ENCODE measurements around the gene CCDC40. TPM values are rescaled to one million over a fixed set of nuclear protein-coding genes. Genes with fewer than 3 reads are reported as not detected.
A peak's percentile ranks its signal among the peaks of the same experiment; 100 is the strongest.

CCDC40 gene
- total and polyA plus RNA-seq, 3 experiments from 2014 or later: 3.6 to 4.3 TPM; not detected in 1

- H3K27me3 ChIP-seq (ENCODE audit: insufficient read depth, low read length, poor library complexity, severe bottlenecking): no peaks in the 10 kb centered on the region
- no peaks in the 10 kb centered on the region for H3K9me3 ChIP-seq (ENCODE audit: low read length)
- H3K4me3 Mint-ChIP-seq: no peak overlapping the region
- H3K27ac Mint-ChIP-seq: no peak overlapping the region
- DNase-seq: no peak
- no peaks in the 10 kb centered on the region for H3K4me1 ChIP-seq (ENCODE audit: insufficient read depth, low read length)
- no peaks in the 10 kb centered on the region for H3K4me1 Mint-ChIP-seq
- no peaks in the 10 kb centered on the region for H3K36me3 Mint-ChIP-seq
- no peak overlapping the region for H3K27ac ChIP-seq (ENCODE audit: low read depth, low read length)
- no peaks in the 10 kb centered on the region for H3K27me3 Mint-ChIP-seq
- no peaks in the 10 kb centered on the region for H3K36me3 ChIP-seq (ENCODE audit: insufficient read depth, low read length)
- ChIA-PET CTCF (interaction anchor here (1.0 to 1.2 kb wide), 2 partner anchors 11 to 16 kb away, joined by 3 to 4 read pairs; no protein-coding TSS in a partner anchor), POLR2A (no interaction called here)
- no peak overlapping the region for H3K4me3 ChIP-seq (ENCODE audit: low read length)
- no peaks in the 10 kb centered on the region for H3K9me3 Mint-ChIP-seq
These were observed 14.8 kb upstream of the CCDC40 start for GRCh38 chr17:80021600-80021999.

GRCh38 chr17:80023481-80024205, 12.8 kb upstream of the CCDC40 start:
- Histone ChIP-seq H3K27me3 (ENCODE audit: insufficient read depth, low read length, poor library complexity, severe bottlenecking) (no peaks in the 10 kb centered on the region), H3K4me1 (ENCODE audit: insufficient read depth, low read length) (no peaks in the 10 kb centered on the region), H3K9me3 (ENCODE audit: low read length) (no peaks in the 10 kb centered on the region), H3K27ac (ENCODE audit: low read depth, low read length) (no peak overlapping the region), H3K36me3 (ENCODE audit: insufficient read depth, low read length) (no peaks in the 10 kb centered on the region), H3K4me3 (ENCODE audit: low read length) (no peak overlapping the region)
- H3K4me1 Mint-ChIP-seq: no peaks in the 10 kb centered on the region
- H3K27me3 Mint-ChIP-seq: no peaks in the 10 kb centered on the region
- H3K27ac Mint-ChIP-seq: no peak overlapping the region
- no peak for DNase-seq
- H3K4me3 Mint-ChIP-seq: no peak overlapping the region
- ChIA-PET CTCF (no interaction called here), POLR2A (no interaction called here)
- H3K9me3 Mint-ChIP-seq: no peaks in the 10 kb centered on the region
- H3K36me3 Mint-ChIP-seq: no peaks in the 10 kb centered on the region

GRCh38 chr17:80024206-80024972, 12.1 kb upstream of the CCDC40 start:
- Mint-ChIP-seq H3K4me1 (no peaks in the 10 kb centered on the region), H3K27ac (no peak overlapping the region), H3K27me3 (peaks cover 0 to 3% of the 10 kb centered on the region in 2 donors), H3K36me3 (no peaks in the 10 kb centered on the region), H3K4me3 (no peak overlapping the region), H3K9me3 (no peaks in the 10 kb centered on the region)
- no peaks in the 10 kb centered on the region for H3K36me3 ChIP-seq (ENCODE audit: insufficient read depth, low read length)
- CTCF ChIA-PET: no interaction called here
- DNase-seq: no peak
- no peaks in the 10 kb centered on the region for H3K4me1 ChIP-seq (ENCODE audit: insufficient read depth, low read length)
- no peak overlapping the region for H3K4me3 ChIP-seq (ENCODE audit: low read length)
- H3K9me3 ChIP-seq (ENCODE audit: low read length): no peaks in the 10 kb centered on the region
- no peaks in the 10 kb centered on the region for H3K27me3 ChIP-seq (ENCODE audit: insufficient read depth, low read length, poor library complexity, severe bottlenecking)
- POLR2A ChIA-PET: no interaction called here
- H3K27ac ChIP-seq (ENCODE audit: low read depth, low read length): no peak overlapping the region

- Mint-ChIP-seq H3K4me3 (no peak overlapping the region), H3K4me1 (no peaks in the 10 kb centered on the region), H3K27me3 (peaks cover 0 to 3% of the 10 kb centered on the region in 2 donors), H3K9me3 (no peaks in the 10 kb centered on the region), H3K36me3 (no peaks in the 10 kb centered on the region), H3K27ac (no peak overlapping the region)
- no peak for DNase-seq
- H3K4me1 ChIP-seq (ENCODE audit: insufficient read depth, low read length): no peaks in the 10 kb centered on the region
- ChIA-PET POLR2A (no interaction called here), CTCF (no interaction called here)
- H3K9me3 ChIP-seq (ENCODE audit: low read length): no peaks in the 10 kb centered on the region
- H3K27me3 ChIP-seq (ENCODE audit: insufficient read depth, low read length, poor library complexity, severe bottlenecking): no peaks in the 10 kb centered on the region
- H3K27ac ChIP-seq (ENCODE audit: low read depth, low read length): no peak overlapping the region
- H3K4me3 ChIP-seq (ENCODE audit: low read length): no peak overlapping the region
- H3K36me3 ChIP-seq (ENCODE audit: insufficient read depth, low read length): no peaks in the 10 kb centered on the region
These were observed 11.3 kb upstream of the CCDC40 start for GRCh38 chr17:80025140-80025539.

GRCh38 chr17:80025796-80026195, 10.6 kb upstream of the CCDC40 start:
- no peaks in the 10 kb centered on the region for H3K4me1 Mint-ChIP-seq

GRCh38 chr17:80026359-80027042, 9.9 kb upstream of the CCDC40 start:
- CTCF ChIA-PET: interaction anchor here (1.2 kb wide), 1 partner anchor 18 kb away, joined by 4 read pairs; no protein-coding TSS in a partner anchor
- H3K9me3 Mint-ChIP-seq: no peaks in the 10 kb centered on the region
- H3K4me3 ChIP-seq (ENCODE audit: low read length): no peak overlapping the region
- no peaks in the 10 kb centered on the region for H3K36me3 ChIP-seq (ENCODE audit: insufficient read depth, low read length)
- H3K27ac ChIP-seq (ENCODE audit: low read depth, low read length): no peak overlapping the region
- no peaks in the 10 kb centered on the region for H3K4me1 Mint-ChIP-seq
- H3K27me3 Mint-ChIP-seq: peaks cover 0 to 5% of the 10 kb centered on the region in 2 donors
- no peaks in the 10 kb centered on the region for H3K36me3 Mint-ChIP-seq
- no peak for DNase-seq
- H3K27ac Mint-ChIP-seq: no peak overlapping the region
- no peak overlapping the region for H3K4me3 Mint-ChIP-seq
- POLR2A ChIA-PET: no interaction called here
- no peaks in the 10 kb centered on the region for H3K27me3 ChIP-seq (ENCODE audit: insufficient read depth, low read length, poor library complexity, severe bottlenecking)
- H3K9me3 ChIP-seq (ENCODE audit: low read length): no peaks in the 10 kb centered on the region
- no peaks in the 10 kb centered on the region for H3K4me1 ChIP-seq (ENCODE audit: insufficient read depth, low read length)

More at GRCh38 chr17:80025796-80026195, 10.6 kb upstream of the CCDC40 start:
- ChIA-PET CTCF (interaction anchor here (1.2 kb wide), 1 partner anchor 17 kb away, joined by 4 read pairs; no protein-coding TSS in a partner anchor), POLR2A (no interaction called here)
- Mint-ChIP-seq H3K9me3 (no peaks in the 10 kb centered on the region), H3K27me3 (peaks cover 0 to 3% of the 10 kb centered on the region in 2 donors), H3K27ac (no peak overlapping the region), H3K36me3 (no peaks in the 10 kb centered on the region), H3K4me3 (no peak overlapping the region)
- Histone ChIP-seq H3K9me3 (ENCODE audit: low read length) (no peaks in the 10 kb centered on the region), H3K27me3 (ENCODE audit: insufficient read depth, low read length, poor library complexity, severe bottlenecking) (no peaks in the 10 kb centered on the region), H3K4me3 (ENCODE audit: low read length) (no peak overlapping the region), H3K4me1 (ENCODE audit: insufficient read depth, low read length) (no peaks in the 10 kb centered on the region), H3K36me3 (ENCODE audit: insufficient read depth, low read length) (no peaks in the 10 kb centered on the region), H3K27ac (ENCODE audit: low read depth, low read length) (no peak overlapping the region)
- DNase-seq: no peak

GRCh38 chr17:80027043-80027435, 9.4 kb upstream of the CCDC40 start:
- no peaks in the 10 kb centered on the region for H3K36me3 Mint-ChIP-seq
- no peaks in the 10 kb centered on the region for H3K9me3 ChIP-seq (ENCODE audit: low read length)
- H3K4me3 Mint-ChIP-seq: no peak overlapping the region
- H3K27ac Mint-ChIP-seq: peak overlapping the region in 1 of 8 donors; percentile 63
- H3K27me3 Mint-ChIP-seq: peaks cover 0 to 5% of the 10 kb centered on the region in 2 donors
- H3K4me3 ChIP-seq (ENCODE audit: low read length): no peak overlapping the region
- no peaks in the 10 kb centered on the region for H3K4me1 Mint-ChIP-seq
- no peaks in the 10 kb centered on the region for H3K27me3 ChIP-seq (ENCODE audit: insufficient read depth, low read length, poor library complexity, severe bottlenecking)
- H3K4me1 ChIP-seq (ENCODE audit: insufficient read depth, low read length): no peaks in the 10 kb centered on the region
- no peak overlapping the region for H3K27ac ChIP-seq (ENCODE audit: low read depth, low read length)
- ChIA-PET CTCF (interaction anchor here (1.2 to 4.3 kb wide), 2 partner anchors 18 to 19 kb away, joined by 4 to 15 read pairs; no protein-coding TSS in a partner anchor), POLR2A (no interaction called here)
- DNase-seq: no peak
- no peaks in the 10 kb centered on the region for H3K36me3 ChIP-seq (ENCODE audit: insufficient read depth, low read length)
- no peaks in the 10 kb centered on the region for H3K9me3 Mint-ChIP-seq

- H3K27ac ChIP-seq (ENCODE audit: low read depth, low read length): no peak overlapping the region
- no peaks in the 10 kb centered on the region for H3K36me3 Mint-ChIP-seq
- H3K27me3 ChIP-seq (ENCODE audit: insufficient read depth, low read length, poor library complexity, severe bottlenecking): no peaks in the 10 kb centered on the region
- H3K4me3 ChIP-seq (ENCODE audit: low read length): no peak overlapping the region
- ChIA-PET CTCF (interaction anchor here (4.3 kb wide), 1 partner anchor 19 kb away, joined by 15 read pairs; no protein-coding TSS in a partner anchor), POLR2A (no interaction called here)
- no peak overlapping the region for H3K27ac Mint-ChIP-seq
- H3K4me3 Mint-ChIP-seq: no peak overlapping the region
- no peak for DNase-seq
- H3K9me3 Mint-ChIP-seq: no peaks in the 10 kb centered on the region
- no peaks in the 10 kb centered on the region for H3K36me3 ChIP-seq (ENCODE audit: insufficient read depth, low read length)
- no peaks in the 10 kb centered on the region for H3K4me1 ChIP-seq (ENCODE audit: insufficient read depth, low read length)
- peaks cover 0 to 9% of the 10 kb centered on the region in 2 donors for H3K27me3 Mint-ChIP-seq
- no peaks in the 10 kb centered on the region for H3K4me1 Mint-ChIP-seq
- H3K9me3 ChIP-seq (ENCODE audit: low read length): no peaks in the 10 kb centered on the region
These were observed 8.4 kb upstream of the CCDC40 start for GRCh38 chr17:80028030-80028429.

Measured in CD8-positive, alpha-beta memory T cell (primary cell).